Neural cell (in vitro differentiated cells): ENCODE results near the gene SLC25A27. TPM values are rescaled to one million over a fixed set of nuclear protein-coding genes. Genes with fewer than 3 reads are reported as not detected.

ENCODE experiments used
- H2AFZ ChIP-seq: fragments of 200-600, 300-800 bp; sonication (generic), shearing (Covaris generic); 2 replicates; pipeline ENCODE4 v1.6.0; 2014; ENCODE audit warnings: low read depth, mild to moderate bottlenecking, antibody characterized with exemption, low read length, moderate library complexity
- H3F3A ChIP-seq: fragments of 200-600 bp; shearing (Covaris generic); 2 replicates; pipeline ENCODE4 v1.6.1; 2016; ENCODE audit warnings: mild to moderate bottlenecking, moderate library complexity, mixed read lengths, antibody characterized with exemption, low read length; ENCODE audit not compliant: insufficient read depth, poor library complexity, severe bottlenecking
- H3K27ac ChIP-seq: fragments of 200-600, 300-800 bp; sonication (generic), shearing (Covaris generic); 2 replicates; pipeline ENCODE4 v1.5.1; 2014; ENCODE audit warnings: mild to moderate bottlenecking, low read length, moderate library complexity
- H3K27me3 ChIP-seq: fragments of 300-800, 200-600 bp; sonication (generic), shearing (Covaris generic); 2 replicates; pipeline ENCODE4 v1.6.0; 2014; ENCODE audit warnings: mild to moderate bottlenecking, low read depth, low read length, moderate library complexity; ENCODE audit not compliant: insufficient read depth
- H3K36me3 ChIP-seq: fragments of 300-800, 200-600 bp; sonication (generic), shearing (Covaris generic); 2 replicates; pipeline ENCODE4 v1.5.1; 2014; ENCODE audit warnings: mild to moderate bottlenecking, antibody characterized with exemption, low read length, moderate library complexity; ENCODE audit not compliant: insufficient read depth
- H3K4me2 ChIP-seq: fragments of 300-800, 200-600 bp; sonication (generic), shearing (Covaris generic); 2 replicates; pipeline ENCODE4 v1.6.0; 2014; ENCODE audit warnings: mild to moderate bottlenecking, low read length
- H3K4me3 ChIP-seq: fragments of 300-800, 200-600 bp; sonication (generic), shearing (Covaris generic); 2 replicates; pipeline ENCODE4 v1.5.1; 2014; ENCODE audit warnings: mild to moderate bottlenecking, low read length, moderate library complexity
- H3K79me2 ChIP-seq: fragments of 200-600 bp; shearing (Covaris generic); replicated peaks from 2 replicates; pipeline ENCODE4 v1.6.0; 2014; ENCODE audit warnings: mild to moderate bottlenecking, low read length, moderate library complexity; ENCODE audit not compliant: insufficient read depth
- H3K9ac ChIP-seq: fragments of 300-800, 200-600 bp; sonication (generic), shearing (Covaris generic); 2 replicates; pipeline ENCODE4 v1.6.1; 2016; ENCODE audit warnings: mild to moderate bottlenecking, low read length, mixed read lengths
- H3K9me2 ChIP-seq: fragments of 200-600 bp; shearing (Covaris generic); 2 replicates; pipeline ENCODE4 v1.6.1; 2016; ENCODE audit warnings: mild to moderate bottlenecking, low read length, mixed read lengths; ENCODE audit not compliant: insufficient read depth
- H3K9me3 ChIP-seq: fragments of 200-600, 300-800 bp; sonication (generic), shearing (Covaris generic); 2 replicates; pipeline ENCODE4 v1.6.1; 2016; ENCODE audit warnings: mild to moderate bottlenecking, mixed run types, low read length, moderate library complexity, mixed read lengths
- H4K20me1 ChIP-seq: fragments of 200-600 bp; shearing (Covaris generic); 2 replicates; pipeline ENCODE4 v1.6.1; 2016; ENCODE audit warnings: mild to moderate bottlenecking, mixed run types; ENCODE audit not compliant: insufficient read depth
- CTCF ChIP-seq: fragments of 450-650 bp; IDR thresholded peaks from 2 replicates; pipeline ENCODE4 v1.5.1; 2014; ENCODE audit warnings: antibody characterized with exemption, mild to moderate bottlenecking, moderate library complexity; ENCODE audit not compliant: poor library complexity, severe bottlenecking
- EP300 ChIP-seq: fragments of 450-650 bp; conservative IDR thresholded peaks from 2 replicates; pipeline ENCODE4 v1.6.1; 2014; ENCODE audit warnings: antibody characterized with exemption, mild to moderate bottlenecking, moderate library complexity; ENCODE audit not compliant: poor library complexity, severe bottlenecking
- MXI1 ChIP-seq: fragments of 450-650 bp; conservative IDR thresholded peaks from 2 replicates; pipeline ENCODE4 v1.6.1; 2014; ENCODE audit warnings: antibody characterized with exemption, mild to moderate bottlenecking; ENCODE audit not compliant: poor library complexity, severe bottlenecking
- POLR2AphosphoS5 ChIP-seq: IDR thresholded peaks from 2 replicates; pipeline ENCODE4 v1.6.1; 2012
- RAD21 ChIP-seq: fragments of 450-650 bp; conservative IDR thresholded peaks from 2 replicates; pipeline ENCODE4 v1.6.1; 2014; ENCODE audit warnings: antibody characterized with exemption, mild to moderate bottlenecking, moderate library complexity
- REST ChIP-seq: IDR thresholded peaks from 2 replicates; pipeline ENCODE4 v1.6.1; 2012; ENCODE audit warnings: borderline replicate concordance
- SMC3 ChIP-seq: fragments of 450-650 bp; conservative IDR thresholded peaks from 2 replicates; pipeline ENCODE4 v1.6.1; 2014; ENCODE audit warnings: antibody characterized with exemption, mild to moderate bottlenecking, moderate library complexity; ENCODE audit not compliant: poor library complexity
- TAF1 ChIP-seq: IDR thresholded peaks from 2 replicates; pipeline ENCODE4 v1.6.1; 2012; ENCODE audit warnings: low read depth
- polyA plus RNA-seq: library from polyadenylated mRNA; depleted of rRNA; stranded (reverse); fragments of >200 nt; gene quantifications from 2 replicates; pipeline ENCODE4 v1.2.3, GENCODE V29; 2014

The SLC25A27 gene
- polyA plus RNA-seq, 1 donor from 2014 or later = 44.5 TPM

GRCh38 chr6:46651006-46651405 lies 1.8 kb upstream of the SLC25A27 start:
- Histone ChIP-seq H3K9ac (no peak overlapping the region), H3F3A (no peaks in the 10 kb centered on the region), H2AFZ (no peak overlapping the region), H3K36me3 (no peaks in the 10 kb centered on the region), H3K4me3 (no peak overlapping the region), H3K27ac (no peak overlapping the region), H3K4me2 (no peak overlapping the region), H3K9me3 (no peaks in the 10 kb centered on the region), H4K20me1 (no peaks in the 10 kb centered on the region), H3K79me2 (no peaks in the 10 kb centered on the region), H3K27me3 (no peaks in the 10 kb centered on the region), H3K9me2 (no peaks in the 10 kb centered on the region)
- TF ChIP-seq RAD21 (no peak), CTCF (no peak), REST (no peak), TAF1 (no peak), SMC3 (no peak), MXI1 (no peak), EP300 (no peak), POLR2AphosphoS5 (no peak)

- H3K9me3 ChIP-seq = no peaks in the 10 kb centered on the region
- no peaks in the 10 kb centered on the region for H3K27me3 ChIP-seq
- peak overlapping the region; percentile 34 for H3K4me2 ChIP-seq
- H4K20me1 ChIP-seq = no peaks in the 10 kb centered on the region
- H3F3A ChIP-seq = no peaks in the 10 kb centered on the region
- peak overlapping the region; percentile 83 for H3K4me3 ChIP-seq
- H3K79me2 ChIP-seq = no peaks in the 10 kb centered on the region
- no peaks in the 10 kb centered on the region for H3K36me3 ChIP-seq
- no peaks in the 10 kb centered on the region for H3K9me2 ChIP-seq
- no peak overlapping the region for H3K9ac ChIP-seq
- H2AFZ ChIP-seq = no peak overlapping the region
- H3K27ac ChIP-seq = no peak overlapping the region
- TF ChIP-seq TAF1 = no peak
Observed at GRCh38 chr6:46651816-46652215, 959 bp upstream of the SLC25A27 start.

- peak overlapping the region; percentile 65 for H2AFZ ChIP-seq
- H3K36me3 ChIP-seq = no peaks in the 10 kb centered on the region
- no peak for TF ChIP-seq REST
- H3K9me3 ChIP-seq = no peaks in the 10 kb centered on the region
- H3K4me3 ChIP-seq = peak overlapping the region; percentile 83
- no peaks in the 10 kb centered on the region for H3K27me3 ChIP-seq
- H4K20me1 ChIP-seq = no peaks in the 10 kb centered on the region
- H3K9me2 ChIP-seq = no peaks in the 10 kb centered on the region
- no peaks in the 10 kb centered on the region for H3F3A ChIP-seq
- no peaks in the 10 kb centered on the region for H3K79me2 ChIP-seq
- peak overlapping the region; percentile 34 for H3K4me2 ChIP-seq
- no peak overlapping the region for H3K27ac ChIP-seq
- H3K9ac ChIP-seq = peak overlapping the region; percentile 71
Observed at GRCh38 chr6:46652232-46652602, 558 bp upstream of the SLC25A27 start.
